Prostate gland (tissue), 2 donors: Measurements from ENCODE around the gene SRGAP3.

Source experiments
- POLR2A ChIP-seq: fragments of 450-650 bp; IDR thresholded peaks from one replicate; pipeline ENCODE4 v1.6.1; 2016; ENCODE audit warnings: antibody characterized with exemption, mild to moderate bottlenecking
- POLR2AphosphoS5 ChIP-seq: sonication (generic); formaldehyde crosslinking; IDR thresholded peaks from one replicate; pipeline ENCODE4 v1.6.1; 2017; ENCODE audit warnings: antibody characterized with exemption
- TF ChIP-seq, protein P1 (sequence below), 4 experiments: fragments of 200-600 bp in 2 of 4; fragments of 450-650 bp in 2 of 4; sonication (generic) in 2 of 4; IDR thresholded peaks; 1 replicate in 3 of 4; 2 replicates in 1 of 4; pipeline ENCODE4 v1.5.1; 2016 to 2019; ENCODE audit warnings: antibody characterized with exemption in 4 of 4, mild to moderate bottlenecking in 2 of 4, moderate library complexity in 2 of 4

- TF ChIP-seq POLR2AphosphoS5 (no peak), POLR2A (no peak)
- TF ChIP-seq, protein P1, sequence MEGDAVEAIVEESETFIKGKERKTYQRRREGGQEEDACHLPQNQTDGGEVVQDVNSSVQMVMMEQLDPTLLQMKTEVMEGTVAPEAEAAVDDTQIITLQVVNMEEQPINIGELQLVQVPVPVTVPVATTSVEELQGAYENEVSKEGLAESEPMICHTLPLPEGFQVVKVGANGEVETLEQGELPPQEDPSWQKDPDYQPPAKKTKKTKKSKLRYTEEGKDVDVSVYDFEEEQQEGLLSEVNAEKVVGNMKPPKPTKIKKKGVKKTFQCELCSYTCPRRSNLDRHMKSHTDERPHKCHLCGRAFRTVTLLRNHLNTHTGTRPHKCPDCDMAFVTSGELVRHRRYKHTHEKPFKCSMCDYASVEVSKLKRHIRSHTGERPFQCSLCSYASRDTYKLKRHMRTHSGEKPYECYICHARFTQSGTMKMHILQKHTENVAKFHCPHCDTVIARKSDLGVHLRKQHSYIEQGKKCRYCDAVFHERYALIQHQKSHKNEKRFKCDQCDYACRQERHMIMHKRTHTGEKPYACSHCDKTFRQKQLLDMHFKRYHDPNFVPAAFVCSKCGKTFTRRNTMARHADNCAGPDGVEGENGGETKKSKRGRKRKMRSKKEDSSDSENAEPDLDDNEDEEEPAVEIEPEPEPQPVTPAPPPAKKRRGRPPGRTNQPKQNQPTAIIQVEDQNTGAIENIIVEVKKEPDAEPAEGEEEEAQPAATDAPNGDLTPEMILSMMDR (IDR thresholded peaks at IDR 0.05), result no peak
These were observed 88.1 kb downstream of the SRGAP3 start for GRCh38 chr3:9161298-9161697.
